ENCODE data around the gene POP4.

Gene POP4

DNA sequence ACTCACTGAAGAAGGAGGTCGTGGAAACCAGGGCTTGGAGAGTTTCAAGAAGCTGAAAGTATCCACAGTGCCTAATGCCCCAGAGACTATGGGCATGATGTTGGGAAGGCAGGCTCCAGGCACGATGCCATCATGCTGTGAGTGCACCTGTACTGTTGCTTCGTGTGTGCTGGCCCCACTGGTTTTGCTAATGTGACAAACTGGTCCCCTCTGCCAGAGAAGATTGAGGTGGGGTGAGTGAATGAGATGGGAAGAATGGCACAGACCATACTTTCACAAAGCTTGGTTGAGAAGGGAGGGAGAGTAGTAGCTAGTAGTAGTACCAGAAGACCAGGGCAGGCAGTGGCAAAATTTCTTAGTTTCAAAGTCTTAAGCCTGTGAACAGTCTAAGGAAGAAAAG is 19.0 kb upstream of the POP4 start:
- no peak overlapping the region for H3K27ac ChIP-seq
- CTCF ChIA-PET, result interaction anchor here (0.6 kb wide), 1 partner anchor 24 kb away, joined by 5 read pairs; no protein-coding TSS in a partner anchor
- TF ChIP-seq, protein P1, sequence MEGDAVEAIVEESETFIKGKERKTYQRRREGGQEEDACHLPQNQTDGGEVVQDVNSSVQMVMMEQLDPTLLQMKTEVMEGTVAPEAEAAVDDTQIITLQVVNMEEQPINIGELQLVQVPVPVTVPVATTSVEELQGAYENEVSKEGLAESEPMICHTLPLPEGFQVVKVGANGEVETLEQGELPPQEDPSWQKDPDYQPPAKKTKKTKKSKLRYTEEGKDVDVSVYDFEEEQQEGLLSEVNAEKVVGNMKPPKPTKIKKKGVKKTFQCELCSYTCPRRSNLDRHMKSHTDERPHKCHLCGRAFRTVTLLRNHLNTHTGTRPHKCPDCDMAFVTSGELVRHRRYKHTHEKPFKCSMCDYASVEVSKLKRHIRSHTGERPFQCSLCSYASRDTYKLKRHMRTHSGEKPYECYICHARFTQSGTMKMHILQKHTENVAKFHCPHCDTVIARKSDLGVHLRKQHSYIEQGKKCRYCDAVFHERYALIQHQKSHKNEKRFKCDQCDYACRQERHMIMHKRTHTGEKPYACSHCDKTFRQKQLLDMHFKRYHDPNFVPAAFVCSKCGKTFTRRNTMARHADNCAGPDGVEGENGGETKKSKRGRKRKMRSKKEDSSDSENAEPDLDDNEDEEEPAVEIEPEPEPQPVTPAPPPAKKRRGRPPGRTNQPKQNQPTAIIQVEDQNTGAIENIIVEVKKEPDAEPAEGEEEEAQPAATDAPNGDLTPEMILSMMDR (conservative IDR thresholded peaks at IDR 0.05; ENCODE audit: low read depth), result no peak
- no peak for DNase-seq (ENCODE audit: low spot score)
- POLR2A ChIA-PET (ENCODE audit: low non-redundant PET), result no interaction called here

DNA sequence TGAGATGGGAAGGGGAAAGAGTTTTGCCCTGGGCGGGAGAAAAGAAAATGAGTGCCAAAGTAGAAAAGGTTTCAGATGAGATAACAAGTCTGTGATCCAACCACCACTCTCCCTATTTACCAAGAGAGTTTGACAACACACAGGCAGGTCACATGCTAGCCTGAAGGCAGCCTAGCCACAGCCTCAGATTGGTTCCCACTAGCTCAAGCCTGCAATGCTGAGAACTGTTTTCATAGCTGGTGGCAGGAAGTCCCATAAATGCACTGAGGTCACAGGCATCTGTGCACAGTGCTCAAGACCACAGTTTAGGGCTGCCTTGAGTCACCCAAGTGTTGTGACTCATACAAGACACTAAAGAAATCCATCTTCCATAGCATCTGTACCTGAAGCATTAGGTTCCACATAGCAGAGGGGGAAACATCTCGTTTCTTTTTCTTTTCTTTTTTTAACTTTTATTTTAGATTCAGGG is 18.5 kb upstream of the POP4 start:
- H3K27ac ChIP-seq, result no peak overlapping the region
- ChIA-PET CTCF (no interaction called here), POLR2A (ENCODE audit: low non-redundant PET) (no interaction called here)
- TF ChIP-seq, protein P1 (conservative IDR thresholded peaks at IDR 0.05; ENCODE audit: low read depth), result no peak
- no peak for DNase-seq (ENCODE audit: low spot score)

DNA sequence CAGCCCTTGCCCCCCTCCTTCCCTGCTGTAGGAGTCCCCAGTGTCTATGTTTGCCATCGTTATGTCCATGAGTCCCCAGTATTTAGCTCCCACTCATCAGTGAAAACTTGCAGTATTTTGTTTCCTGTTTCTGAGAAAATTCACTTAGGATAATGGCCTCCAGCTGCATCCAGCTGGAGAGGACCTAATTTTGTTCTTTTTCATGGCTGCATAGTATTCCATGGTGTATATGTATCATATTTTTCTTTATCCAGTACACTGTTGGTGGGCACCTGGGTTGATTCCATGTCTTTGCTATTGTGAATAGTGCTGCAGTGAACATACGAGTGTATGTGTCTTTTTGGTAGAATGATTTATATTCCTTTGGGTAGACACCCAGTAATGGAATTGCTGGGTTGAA is 18.0 kb upstream of the POP4 start:
- POLR2A ChIA-PET (ENCODE audit: low non-redundant PET), result no interaction called here
- TF ChIP-seq, protein P1 (conservative IDR thresholded peaks at IDR 0.05; ENCODE audit: low read depth), result no peak
- no peak for DNase-seq (ENCODE audit: low spot score)
- H3K27ac ChIP-seq, result no peak overlapping the region
- CTCF ChIA-PET, result no interaction called here

DNA sequence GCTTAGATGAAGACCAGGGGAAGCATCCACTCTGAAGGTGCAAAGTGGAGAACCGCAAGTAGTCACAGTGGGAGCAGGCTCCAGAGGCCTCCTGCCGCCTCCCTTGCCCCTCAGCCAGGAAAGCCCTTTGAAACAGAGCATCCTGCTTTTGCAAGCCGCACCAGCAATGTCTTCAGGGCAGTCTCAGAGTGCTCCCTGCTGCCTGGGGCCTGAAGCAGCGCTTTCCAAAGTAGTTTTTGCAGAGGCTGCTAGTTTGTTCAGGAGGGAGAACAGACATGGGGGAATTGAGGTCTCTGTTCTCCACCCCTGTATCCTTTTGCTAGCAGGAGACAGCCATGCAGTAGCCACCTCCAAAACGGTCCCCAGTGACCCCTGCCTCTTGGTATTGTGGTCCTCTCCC is 15.8 kb upstream of the POP4 start:
- H3K27ac ChIP-seq, result no peak overlapping the region
- ChIA-PET POLR2A (ENCODE audit: low non-redundant PET) (no interaction called here), CTCF (no interaction called here)
- TF ChIP-seq, protein P1 (conservative IDR thresholded peaks at IDR 0.05; ENCODE audit: low read depth), result no peak
- no peak for DNase-seq (ENCODE audit: low spot score)

DNA sequence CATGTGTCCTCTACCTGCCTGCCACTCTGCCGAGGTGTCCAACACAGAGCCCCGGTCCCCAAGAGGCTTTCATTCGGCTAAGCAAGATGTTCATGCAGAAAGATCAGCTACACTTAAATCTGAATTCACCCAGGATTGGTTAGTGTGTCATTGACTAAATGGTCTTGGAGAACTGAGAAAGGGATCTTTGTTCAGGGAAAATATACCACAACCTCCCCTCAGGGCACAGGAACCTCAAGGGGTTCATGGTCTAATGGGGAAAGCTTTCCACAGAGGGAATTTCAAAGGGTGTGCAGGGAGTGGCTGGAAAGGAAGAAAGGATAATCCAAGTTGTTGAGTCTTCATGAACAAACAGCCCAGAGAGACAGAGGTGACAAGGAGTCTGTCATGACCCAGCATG is 14.4 kb upstream of the POP4 start:
- CTCF ChIA-PET, result interaction anchor here (0.6 kb wide), 1 partner anchor 98 kb away, joined by 4 read pairs; no protein-coding TSS in a partner anchor
- no peak overlapping the region for H3K27ac ChIP-seq
- TF ChIP-seq, protein P1 (conservative IDR thresholded peaks at IDR 0.05; ENCODE audit: low read depth), result no peak
- DNase-seq (ENCODE audit: low spot score), result no peak
- POLR2A ChIA-PET (ENCODE audit: low non-redundant PET), result no interaction called here

DNA sequence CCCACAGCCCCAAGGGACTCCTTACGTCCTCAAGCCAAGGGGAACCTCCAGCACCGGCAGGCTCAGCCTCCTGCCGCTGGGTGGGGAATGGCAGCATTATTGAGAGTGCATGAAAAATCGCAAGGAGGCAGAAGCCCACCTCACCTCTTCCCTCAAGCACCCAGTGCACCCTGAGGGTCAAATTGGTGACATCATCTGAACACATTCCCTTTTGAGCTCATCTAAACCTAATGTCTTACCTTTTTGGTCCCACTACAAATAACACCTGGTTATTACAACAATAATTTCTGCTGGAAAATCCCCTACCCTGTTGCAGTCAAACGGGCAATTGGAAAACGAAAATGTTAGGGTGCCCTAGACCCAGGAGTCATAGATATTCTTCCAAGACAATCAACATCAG is 12.2 kb upstream of the POP4 start:
- POLR2A ChIA-PET (ENCODE audit: low non-redundant PET), result no interaction called here
- H3K27ac ChIP-seq, result no peak overlapping the region
- CTCF ChIA-PET, result no interaction called here
- TF ChIP-seq, protein P1 (conservative IDR thresholded peaks at IDR 0.05; ENCODE audit: low read depth), result no peak
- no peak for DNase-seq (ENCODE audit: low spot score)

Data from RWPE1 (cell line).